Lung (tissue), 12 donors: Measurements from ENCODE around the gene EGF. TPM values are rescaled to one million over a fixed set of nuclear protein-coding genes. Genes with fewer than 3 reads are reported as not detected.

Experiments
- ATAC-seq: fragments of 200-7000 bp; cut with Tn5 transposase; one replicate; pipeline ENCODE4 v1.9.1; 2020; ENCODE audit warnings: moderate number of reproducible peaks; ENCODE audit not compliant: insufficient read depth, low FRiP score
- DNase-seq, 3 donors: peaks; one replicate each; pipeline ENCODE4 v3.0.0-alpha.2; 2013 to 2017
- H3K27ac ChIP-seq, 2 donors: one replicate each; pipeline ENCODE4 v1.5.1; 2013; ENCODE audit warnings: mild to moderate bottlenecking in 2 of 2, moderate library complexity in 2 of 2, control low read depth in 1 of 2, inconsistent platforms in 1 of 2, low read depth in 1 of 2, low read length in 1 of 2
- H3K27me3 ChIP-seq, 3 donors: one replicate each; pipeline ENCODE4 v1.5.1; 2013; ENCODE audit warnings: low read length in 2 of 3; ENCODE audit not compliant: control insufficient read depth in 3 of 3, insufficient read depth in 3 of 3
- H3K36me3 ChIP-seq, 4 donors: one replicate each; pipeline ENCODE4 v1.5.1; 2013; ENCODE audit warnings: low read length in 4 of 4, mild to moderate bottlenecking in 1 of 4, moderate library complexity in 1 of 4; ENCODE audit not compliant: control insufficient read depth in 4 of 4, insufficient read depth in 4 of 4
- H3K4me1 ChIP-seq, 5 donors: one replicate each; pipeline ENCODE4 v1.5.1; 2013; ENCODE audit warnings: low read length in 5 of 5, mild to moderate bottlenecking in 2 of 5, moderate library complexity in 1 of 5; ENCODE audit not compliant: control insufficient read depth in 5 of 5, insufficient read depth in 5 of 5
- H3K4me3 ChIP-seq: one replicate; pipeline ENCODE4 v1.5.1; 2013; ENCODE audit warnings: mild to moderate bottlenecking, control low read depth, moderate library complexity
- H3K9ac ChIP-seq, 2 donors: one replicate each; pipeline ENCODE4 v1.5.1; 2013; ENCODE audit warnings: low read length in 2 of 2, control low read depth in 1 of 2; ENCODE audit not compliant: insufficient read depth in 1 of 2
- H3K9me3 ChIP-seq, 4 donors: one replicate each; pipeline ENCODE4 v1.5.1; 2013; ENCODE audit warnings: low read length in 3 of 4, mild to moderate bottlenecking in 1 of 4, moderate library complexity in 1 of 4; ENCODE audit not compliant: control insufficient read depth in 4 of 4, insufficient read depth in 3 of 4
- CTCF ChIP-seq: IDR thresholded peaks from 2 replicates; pipeline ENCODE4 v1.5.1; 2012; ENCODE audit warnings: mild to moderate bottlenecking; ENCODE audit errors: control extremely low read depth, extremely low read depth
- WGBS, 2 donors: extraction: QIAGEN DNeasy Blood & Tissue Kit; methylation state at CpG; one replicate each; pipeline ENCODE4 v1.1.7; 2013; 5-methylcytosine and 5-hydroxymethylcytosine counted together
- polyA plus RNA-seq, 2 donors: library from polyadenylated mRNA; stranded (reverse); fragments of 200-250 nt; gene quantifications; one replicate each; pipeline ENCODE4 v1.2.1, GENCODE V29; 2013
- total RNA-seq, 2 donors: library from RNA; depleted of rRNA in 1 of 2; stranded (reverse); fragments of >200 nt in 1 of 2; gene quantifications; one replicate each; pipeline ENCODE4 v1.2.1, GENCODE V29; 2014 to 2021
- donor health status: control.
- donor health status: control.
- donor health status: Bipolar disorder and iron deficiency.
- donor health status: healthy.
- donor health status: DM: yes; HTN: yes; CAD: no.

Gene EGF
- total and polyA plus RNA-seq, 4 donors = 0.75 to 2.6 (median 1.5) TPM

DNA sequence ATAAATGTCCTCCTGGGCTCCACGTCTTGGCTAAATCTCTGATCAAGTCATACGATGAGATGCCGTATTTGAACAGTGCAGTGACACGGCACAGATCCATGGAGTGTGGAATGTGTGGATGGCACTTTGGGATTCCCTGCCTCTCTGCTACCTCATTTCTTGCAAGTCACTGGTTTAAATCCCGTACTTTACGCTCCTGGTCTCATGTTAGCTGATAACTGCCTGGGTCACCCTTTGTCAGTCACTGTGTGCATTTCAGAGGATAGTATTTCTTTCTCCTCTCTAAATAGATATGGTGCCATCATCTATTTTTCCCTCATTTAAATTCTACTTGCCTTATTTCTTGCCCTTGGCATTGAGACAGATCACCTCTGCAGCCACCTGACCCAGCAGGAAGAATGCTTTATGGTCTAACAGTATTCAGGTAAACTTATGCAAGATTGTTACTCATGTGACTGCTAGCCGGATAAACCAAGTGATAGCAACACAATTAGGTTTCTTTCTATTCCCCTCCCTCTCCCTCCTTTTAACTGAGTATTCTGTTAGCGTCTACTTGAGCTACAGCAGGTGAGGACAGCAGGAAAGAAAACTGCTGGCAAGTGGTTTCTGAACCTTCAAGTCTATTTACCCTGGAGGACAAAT is 2.8 kb downstream of the EGF start:
- Histone ChIP-seq H3K27me3 (no peaks in the 10 kb centered on the region), H3K27ac (no peak overlapping the region), H3K9me3 (no peaks in the 10 kb centered on the region), H3K36me3 (no peaks in the 10 kb centered on the region), H3K4me3 (no peak overlapping the region), H3K9ac (no peak overlapping the region), H3K4me1 (peaks cover 0 to 22% (median 8%) of the 10 kb centered on the region in 5 donors)
- DNase-seq (no peak), ATAC-seq (no peak)
- WGBS, 2 donors = 84 to 89% methylated on average over 8 of the region's 8 CpGs
- no peak for TF ChIP-seq CTCF

DNA sequence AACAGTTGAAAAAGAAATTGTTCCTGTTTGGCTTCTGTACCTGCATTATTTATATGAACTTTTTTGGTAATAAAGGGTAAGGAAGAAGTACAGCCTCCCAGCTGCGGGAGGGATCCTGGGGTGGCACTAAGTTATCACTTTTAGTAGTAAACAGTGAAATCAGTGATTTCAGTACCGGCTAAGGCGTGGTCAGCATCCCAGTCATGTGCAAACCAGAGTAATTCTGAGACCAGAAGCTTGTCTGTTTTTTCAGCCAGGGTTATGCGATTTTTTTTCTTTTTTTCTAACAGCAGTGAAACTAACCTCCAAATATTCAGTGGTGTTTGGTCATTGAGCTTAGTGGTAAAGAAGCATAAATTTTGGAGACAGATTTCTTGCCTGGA is 3.3 kb downstream of the EGF start:
- peaks cover 0 to 22% (median 8%) of the 10 kb centered on the region in 5 donors for H3K4me1 ChIP-seq
- H3K9me3 ChIP-seq = no peaks in the 10 kb centered on the region
- no peaks in the 10 kb centered on the region for H3K27me3 ChIP-seq
- H3K9ac ChIP-seq = no peak overlapping the region
- H3K36me3 ChIP-seq = no peaks in the 10 kb centered on the region
- WGBS, 2 donors = 58 to 61% methylated on average over 4 of the region's 4 CpGs
- H3K4me3 ChIP-seq = no peak overlapping the region
- no peak for TF ChIP-seq CTCF
- no peak overlapping the region for H3K27ac ChIP-seq
- DNase-seq = no peak
- no peak for ATAC-seq

GRCh38 chr4:109921384-109921808 is 8.7 kb downstream of the EGF start:
- no peak overlapping the region for H3K9ac ChIP-seq
- H3K36me3 ChIP-seq = no peaks in the 10 kb centered on the region
- TF ChIP-seq CTCF = no peak
- DNase-seq = no peak
- no peaks in the 10 kb centered on the region for H3K27me3 ChIP-seq
- H3K27ac ChIP-seq = no peak overlapping the region
- no peaks in the 10 kb centered on the region for H3K4me1 ChIP-seq
- no peaks in the 10 kb centered on the region for H3K9me3 ChIP-seq
- WGBS, 2 donors = 78% methylated on average over 1 of the region's 1 CpG
- H3K4me3 ChIP-seq = no peak overlapping the region
- no peak for ATAC-seq

- H3K36me3 ChIP-seq = no peaks in the 10 kb centered on the region
- ATAC-seq (no peak), DNase-seq (no peak)
- no peaks in the 10 kb centered on the region for H3K9me3 ChIP-seq
- no peak for TF ChIP-seq CTCF
- H3K4me3 ChIP-seq = no peak overlapping the region
- no peak overlapping the region for H3K27ac ChIP-seq
- no peaks in the 10 kb centered on the region for H3K27me3 ChIP-seq
- H3K9ac ChIP-seq = no peak overlapping the region
- H3K4me1 ChIP-seq = no peaks in the 10 kb centered on the region
- 93 to 95% methylated on average over 2 of the region's 2 CpGs for WGBS, 2 donors
Measured at GRCh38 chr4:109925396-109925795, 12.7 kb downstream of the EGF start.
